Measurements from ENCODE around the gene VPS16. TPM values are rescaled to one million over a fixed set of nuclear protein-coding genes. Genes with fewer than 3 reads are reported as not detected.

Gene VPS16
- total RNA-seq, 1 experiment from 2014 or later: 49.9 TPM

- Histone ChIP-seq H3K4me1 (ENCODE audit: insufficient read depth, low read length) (0 out of 2 replicates have a peak, but pooled peaks cover under 1% of the 10 kb centered on the region), H4K20me1 (ENCODE audit: low read length) (peaks cover 13% of the 10 kb centered on the region; the same call in 1 of the 2 replicates), H3K27me3 (ENCODE audit: low read length) (no peaks in the 10 kb centered on the region), H3K79me2 (ENCODE audit: low read length) (peaks cover 92% of the 10 kb centered on the region), H3F3A (ENCODE audit: low read length, unreplicated experiment) (no peaks in the 10 kb centered on the region), H3K9me2 (replicated peaks; ENCODE audit: low read length) (no peaks in the 10 kb centered on the region), H3K9me3 (ENCODE audit: low read length) (no peaks in the 10 kb centered on the region), H3K4me3 (ENCODE audit: low read length) (no peak overlapping the region), H3K9ac (ENCODE audit: low read length) (no peak overlapping the region), H3K4me2 (ENCODE audit: low read length) (no peak overlapping the region), H3K36me3 (ENCODE audit: low read depth, low read length) (peaks cover 3% of the 10 kb centered on the region; the same call in 1 of the 2 replicates), H2AFZ (ENCODE audit: low read length) (no peak overlapping the region), H3K27ac (ENCODE audit: low read length) (no peak overlapping the region)
- CTCF ChIA-PET: no interaction called here
- ATAC-seq (no peak), DNase-seq (no peak)
- TF ChIP-seq EZH2 (IDR thresholded peaks at IDR 0.05; ENCODE audit: low read length, unreplicated experiment) (no peak), EZH2phosphoT487 (IDR thresholded peaks at IDR 0.05; ENCODE audit: borderline replicate concordance, low read length) (no peak), CTCF (conservative IDR thresholded peaks at IDR 0.05; ENCODE audit: low read depth, low read length) (no peak)
- intact Hi-C loops (cut with micrococcal nuclease): no loop called here
- BruUV-seq (replicated peaks): no TSS peak
- POLR2A ChIA-PET (ENCODE audit: unreplicated experiment): no interaction called here
Observed at GRCh38 chr20:2883726-2884637, 43.4 kb downstream of the VPS16 start.

DNA sequence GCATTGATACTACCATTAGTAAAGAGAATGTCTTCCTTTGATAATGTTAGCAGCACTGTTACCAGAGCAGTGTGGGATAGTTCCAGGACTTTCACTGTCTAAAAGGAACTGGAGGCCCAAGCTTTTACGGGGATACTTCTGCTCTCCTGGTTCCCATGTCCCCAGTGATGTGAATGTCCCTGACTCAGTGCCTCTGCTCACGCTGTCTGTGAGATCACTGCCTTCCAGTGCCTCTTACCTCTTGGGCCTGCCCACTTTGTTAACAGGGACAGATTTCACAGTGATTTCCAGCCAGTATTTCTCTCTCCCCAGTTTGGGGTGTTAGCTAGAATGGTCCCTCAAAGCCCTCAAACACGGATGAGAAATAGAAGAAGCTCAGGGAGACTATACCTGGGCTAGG lies 47.2 kb downstream of the VPS16 start:
- no peak overlapping the region for H2AFZ ChIP-seq (ENCODE audit: low read length)
- BruUV-seq (replicated peaks): no TSS peak
- no peaks in the 10 kb centered on the region for H3K9me3 ChIP-seq (ENCODE audit: low read length)
- ATAC-seq (no peak), DNase-seq (no peak)
- H3K4me1 ChIP-seq (ENCODE audit: insufficient read depth, low read length): peaks cover 8% of the 10 kb centered on the region
- H3K9me2 ChIP-seq (replicated peaks; ENCODE audit: low read length): no peaks in the 10 kb centered on the region
- no peak overlapping the region for H3K4me2 ChIP-seq (ENCODE audit: low read length)
- H3K27me3 ChIP-seq (ENCODE audit: low read length): no peaks in the 10 kb centered on the region
- no peak overlapping the region for H3K27ac ChIP-seq (ENCODE audit: low read length)
- CTCF ChIA-PET: no interaction called here
- intact Hi-C loops (cut with micrococcal nuclease): no loop called here
- peaks cover 93% of the 10 kb centered on the region for H3K79me2 ChIP-seq (ENCODE audit: low read length)
- H3F3A ChIP-seq (ENCODE audit: low read length, unreplicated experiment): no peaks in the 10 kb centered on the region
- POLR2A ChIA-PET (ENCODE audit: unreplicated experiment): no interaction called here
- H4K20me1 ChIP-seq (ENCODE audit: low read length): peaks cover 15% of the 10 kb centered on the region; the same call in 1 of the 2 replicates
- H3K4me3 ChIP-seq (ENCODE audit: low read length): no peak overlapping the region
- H3K9ac ChIP-seq (ENCODE audit: low read length): no peak overlapping the region
- peaks cover 3% of the 10 kb centered on the region; the same call in 1 of the 2 replicates for H3K36me3 ChIP-seq (ENCODE audit: low read depth, low read length)
- TF ChIP-seq CTCF (conservative IDR thresholded peaks at IDR 0.05; ENCODE audit: low read depth, low read length): no peak

All from PC-3 (cell line).